HepG2 (cell line): ENCODE measurements around the gene RIN3. TPM values are rescaled to one million over a fixed set of nuclear protein-coding genes. Genes with fewer than 3 reads are reported as not detected.
A peak's percentile ranks its signal among the peaks of the same experiment; 100 is the strongest.

Experiments
- ATF7 ChIP-seq, 2 experiments: fragments of 450-650 bp in 1 of 2; sonication (generic) in 1 of 2; formaldehyde crosslinking in 1 of 2; IDR thresholded peaks; 2 replicates each; pipeline versions ENCODE4 v1.4.0 to v1.6.1; 2016 to 2020; ENCODE audit warnings: antibody characterized with exemption in 1 of 2, mild to moderate bottlenecking in 1 of 2, missing genetic modification reagents in 1 of 2
- CEBPB ChIP-seq: IDR thresholded peaks from 2 replicates; pipeline ENCODE4 v1.6.1; 2011; ENCODE audit warnings: low read depth, low read length, improper control_type of control experiment, borderline replicate concordance
- HMGXB4 ChIP-seq, 2 experiments: sonication (generic) in 1 of 2; formaldehyde crosslinking in 1 of 2; IDR thresholded peaks; 2 replicates each; pipeline versions ENCODE4 v1.4.0 to v1.6.1; 2018 to 2020; ENCODE audit warnings: missing genetic modification reagents in 2 of 2, borderline replicate concordance in 1 of 2, low read depth in 1 of 2, mild to moderate bottlenecking in 1 of 2, missing biosample characterization in 1 of 2
- SKI ChIP-seq: fragments of 450-650 bp; IDR thresholded peaks from one replicate; pipeline ENCODE4 v1.6.1; 2018; ENCODE audit warnings: mild to moderate bottlenecking; ENCODE audit not compliant: partially characterized antibody
- ZNF160 ChIP-seq: sonication (generic); formaldehyde crosslinking; IDR thresholded peaks from 2 replicates; pipeline ENCODE4 v1.8.0; 2022; ENCODE audit warnings: mild to moderate bottlenecking, inconsistent platforms, missing genetic modification reagents
- ZNF331 ChIP-seq: sonication (generic); formaldehyde crosslinking; IDR thresholded peaks from 2 replicates; pipeline ENCODE4 v1.4.0; 2020; ENCODE audit warnings: missing genetic modification reagents
- ZNF574 ChIP-seq: sonication (generic); formaldehyde crosslinking; IDR thresholded peaks from 2 replicates; pipeline ENCODE4 v1.4.0; 2020; ENCODE audit warnings: missing genetic modification reagents
- polyA plus RNA-seq, 8 experiments: library from polyadenylated mRNA; depleted of rRNA in 3 of 8; stranded (reverse) in 7 of 8; unstranded in 1 of 8; fragments of >200 nt; fragmentation: Illumina TruSeq in 4 of 8; extraction: Trizol in 4 of 8; gene quantifications; 2 replicates each; pipeline versions ENCODE4 v1.2.1 to v1.2.3, GENCODE V29; 2011 to 2016; ENCODE audit warnings: low read depth in 4 of 8, missing spikeins in 1 of 8, mixed read lengths in 1 of 8; ENCODE audit not compliant: insufficient read depth in 1 of 8
- total RNA-seq, 5 experiments: library from RNA; depleted of rRNA; stranded (reverse); fragments of >200 nt; fragmentation: Illumina TruSeq; extraction: Trizol; gene quantifications; 2 replicates each; pipeline ENCODE4 v1.2.3, GENCODE V29; 2016; ENCODE audit warnings: low read depth in 1 of 5
- TF ChIP-seq, protein P1 (sequence below): sonication (generic); formaldehyde crosslinking; IDR thresholded peaks from 2 replicates; pipeline ENCODE4 v1.5.1; 2020; ENCODE audit warnings: mild to moderate bottlenecking, missing genetic modification reagents, borderline replicate concordance
- TF ChIP-seq, protein P2 (sequence below): sonication (generic); formaldehyde crosslinking; IDR thresholded peaks from 2 replicates; pipeline ENCODE4 v1.8.0; 2022; ENCODE audit warnings: missing genetic modification reagents, mild to moderate bottlenecking, borderline replicate concordance

Gene RIN3
- total and polyA plus RNA-seq, 2 of the 13 experiments (the other 11 are each of a cell fraction or from before 2014, with no cell fraction given): 2.3 to 3.6 TPM

DNA sequence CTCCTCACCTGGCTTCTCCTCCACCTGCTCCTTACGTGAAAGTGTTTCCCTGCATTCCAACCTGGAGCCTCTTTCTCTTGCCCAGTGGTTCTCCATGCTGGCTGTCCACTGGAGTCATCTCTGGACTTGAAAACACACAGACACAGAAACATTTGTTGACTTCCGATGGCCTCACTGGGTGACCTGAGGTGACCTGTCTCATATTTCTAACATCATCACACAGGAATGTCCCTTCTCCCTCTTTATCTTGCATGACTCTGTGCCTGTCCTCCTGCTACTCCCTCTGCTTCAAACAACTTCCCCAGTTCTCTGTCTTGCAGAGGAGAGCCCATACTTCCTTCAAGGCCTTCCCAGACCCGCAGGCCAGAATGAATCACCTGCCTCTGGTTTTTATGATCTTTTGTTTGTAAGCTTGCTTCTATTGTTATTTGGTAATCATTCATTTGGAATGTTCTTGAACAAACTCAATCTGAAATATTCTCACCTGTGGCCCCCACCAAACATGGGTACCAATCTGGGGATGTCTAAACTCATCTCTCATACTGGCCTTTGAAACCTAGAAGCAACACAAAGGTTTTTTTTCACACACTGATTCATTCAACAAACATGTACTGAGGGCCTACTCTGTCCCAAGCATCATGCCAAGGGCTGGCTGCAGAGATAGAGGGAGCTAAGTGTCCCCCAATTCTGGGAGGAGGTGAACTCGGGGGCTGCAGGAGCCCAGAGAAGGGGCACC is 9.7 kb upstream of the RIN3 start (continued):
- TF ChIP-seq, protein P1, sequence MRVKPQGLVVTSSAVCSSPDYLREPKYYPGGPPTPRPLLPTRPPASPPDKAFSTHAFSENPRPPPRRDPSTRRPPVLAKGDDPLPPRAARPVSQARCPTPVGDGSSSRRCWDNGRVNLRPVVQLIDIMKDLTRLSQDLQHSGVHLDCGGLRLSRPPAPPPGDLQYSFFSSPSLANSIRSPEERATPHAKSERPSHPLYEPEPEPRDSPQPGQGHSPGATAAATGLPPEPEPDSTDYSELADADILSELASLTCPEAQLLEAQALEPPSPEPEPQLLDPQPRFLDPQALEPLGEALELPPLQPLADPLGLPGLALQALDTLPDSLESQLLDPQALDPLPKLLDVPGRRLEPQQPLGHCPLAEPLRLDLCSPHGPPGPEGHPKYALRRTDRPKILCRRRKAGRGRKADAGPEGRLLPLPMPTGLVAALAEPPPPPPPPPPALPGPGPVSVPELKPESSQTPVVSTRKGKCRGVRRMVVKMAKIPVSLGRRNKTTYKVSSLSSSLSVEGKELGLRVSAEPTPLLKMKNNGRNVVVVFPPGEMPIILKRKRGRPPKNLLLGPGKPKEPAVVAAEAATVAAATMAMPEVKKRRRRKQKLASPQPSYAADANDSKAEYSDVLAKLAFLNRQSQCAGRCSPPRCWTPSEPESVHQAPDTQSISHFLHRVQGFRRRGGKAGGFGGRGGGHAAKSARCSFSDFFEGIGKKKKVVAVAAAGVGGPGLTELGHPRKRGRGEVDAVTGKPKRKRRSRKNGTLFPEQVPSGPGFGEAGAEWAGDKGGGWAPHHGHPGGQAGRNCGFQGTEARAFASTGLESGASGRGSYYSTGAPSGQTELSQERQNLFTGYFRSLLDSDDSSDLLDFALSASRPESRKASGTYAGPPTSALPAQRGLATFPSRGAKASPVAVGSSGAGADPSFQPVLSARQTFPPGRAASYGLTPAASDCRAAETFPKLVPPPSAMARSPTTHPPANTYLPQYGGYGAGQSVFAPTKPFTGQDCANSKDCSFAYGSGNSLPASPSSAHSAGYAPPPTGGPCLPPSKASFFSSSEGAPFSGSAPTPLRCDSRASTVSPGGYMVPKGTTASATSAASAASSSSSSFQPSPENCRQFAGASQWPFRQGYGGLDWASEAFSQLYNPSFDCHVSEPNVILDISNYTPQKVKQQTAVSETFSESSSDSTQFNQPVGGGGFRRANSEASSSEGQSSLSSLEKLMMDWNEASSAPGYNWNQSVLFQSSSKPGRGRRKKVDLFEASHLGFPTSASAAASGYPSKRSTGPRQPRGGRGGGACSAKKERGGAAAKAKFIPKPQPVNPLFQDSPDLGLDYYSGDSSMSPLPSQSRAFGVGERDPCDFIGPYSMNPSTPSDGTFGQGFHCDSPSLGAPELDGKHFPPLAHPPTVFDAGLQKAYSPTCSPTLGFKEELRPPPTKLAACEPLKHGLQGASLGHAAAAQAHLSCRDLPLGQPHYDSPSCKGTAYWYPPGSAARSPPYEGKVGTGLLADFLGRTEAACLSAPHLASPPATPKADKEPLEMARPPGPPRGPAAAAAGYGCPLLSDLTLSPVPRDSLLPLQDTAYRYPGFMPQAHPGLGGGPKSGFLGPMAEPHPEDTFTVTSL (CRISPR knock-in tag): peak; percentile 83; the same call in 1 of the 2 replicates
- TF ChIP-seq HMGXB4 (CRISPR knock-in tag; IDR thresholded peaks at IDR 0.05; ENCODE audit: borderline replicate concordance in 1 of 2, low read depth in 1 of 2) (0 out of 4 replicates have a peak, but pooled peaks have one; percentile 24 to 42), ZNF574 (CRISPR knock-in tag) (peak; percentile 36; the same call in 1 of the 2 replicates), ZNF331 (CRISPR knock-in tag) (peak; percentile 60; the same call in 1 of the 2 replicates), ATF7 (IDR thresholded peaks at IDR 0.05) (peak; percentile 87), ATF7 (CRISPR knock-in tag; IDR thresholded peaks at IDR 0.05) (peak; percentile 99), ZNF160 (CRISPR knock-in tag) (no peak), SKI (peak; percentile 87), CEBPB (peak; percentile 6; the same call in 1 of the 2 replicates)
- TF ChIP-seq, protein P2, sequence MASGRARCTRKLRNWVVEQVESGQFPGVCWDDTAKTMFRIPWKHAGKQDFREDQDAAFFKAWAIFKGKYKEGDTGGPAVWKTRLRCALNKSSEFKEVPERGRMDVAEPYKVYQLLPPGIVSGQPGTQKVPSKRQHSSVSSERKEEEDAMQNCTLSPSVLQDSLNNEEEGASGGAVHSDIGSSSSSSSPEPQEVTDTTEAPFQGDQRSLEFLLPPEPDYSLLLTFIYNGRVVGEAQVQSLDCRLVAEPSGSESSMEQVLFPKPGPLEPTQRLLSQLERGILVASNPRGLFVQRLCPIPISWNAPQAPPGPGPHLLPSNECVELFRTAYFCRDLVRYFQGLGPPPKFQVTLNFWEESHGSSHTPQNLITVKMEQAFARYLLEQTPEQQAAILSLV (CRISPR knock-in tag): 0 out of 2 replicates have a peak, but pooled peaks have one; percentile 40
